ENCODE data around the gene TRDN. TPM values are rescaled to one million over a fixed set of nuclear protein-coding genes. Genes with fewer than 3 reads are reported as not detected.
"Not testable (repeated sequence)": the region's sequence is repeated elsewhere in the genome, so short reads cannot be mapped to it uniquely, and the experiment has no call there.

Gene TRDN
- total RNA-seq, 1 experiment from 2014 or later, result 39.8 TPM

- ChIA-PET POLR2A (no interaction called here), CTCF (no interaction called here)
- no peaks in the 10 kb centered on the region for H3K36me3 Mint-ChIP-seq
- no peak overlapping the region for H3K4me3 Mint-ChIP-seq
- H3K9me3 Mint-ChIP-seq, result no peaks in the 10 kb centered on the region
- TF ChIP-seq ZNF263 (CRISPR knock-in tag; IDR thresholded peaks at IDR 0.05; ENCODE audit: low read depth), result no peak
- no peak for TF ChIP-seq ZBTB21 (CRISPR knock-in tag; IDR thresholded peaks at IDR 0.05; ENCODE audit: borderline replicate concordance)
- TF ChIP-seq AFF4 (CRISPR knock-in tag; IDR thresholded peaks at IDR 0.05; ENCODE audit: borderline replicate concordance), result no peak
- no peak for TF ChIP-seq ATF1 (CRISPR knock-in tag; IDR thresholded peaks at IDR 0.05)
- no peak for TF ChIP-seq HMGA2 (CRISPR knock-in tag; IDR thresholded peaks at IDR 0.05)
- no peak for TF ChIP-seq USF1 (CRISPR knock-in tag; IDR thresholded peaks at IDR 0.05)
- TF ChIP-seq ZNF512 (CRISPR knock-in tag; IDR thresholded peaks at IDR 0.05; ENCODE audit: borderline replicate concordance), result no peak
- TF ChIP-seq FOXJ3 (CRISPR knock-in tag; IDR thresholded peaks at IDR 0.05; ENCODE audit: borderline replicate concordance), result no peak
- no peak for TF ChIP-seq PRDM15 (CRISPR knock-in tag; IDR thresholded peaks at IDR 0.05)
- no peak for TF ChIP-seq ESRRA (CRISPR knock-in tag; IDR thresholded peaks at IDR 0.05; ENCODE audit: borderline replicate concordance)
- no peak for TF ChIP-seq TCF7 (CRISPR knock-in tag; IDR thresholded peaks at IDR 0.05; ENCODE audit: low read depth)
- no peak for TF ChIP-seq MAX (CRISPR knock-in tag; IDR thresholded peaks at IDR 0.05)
- TF ChIP-seq SP1 (CRISPR knock-in tag; conservative IDR thresholded peaks at IDR 0.05), result no peak
- TF ChIP-seq ZNF317 (CRISPR knock-in tag; IDR thresholded peaks at IDR 0.05; ENCODE audit: borderline replicate concordance, low read depth), result no peak
- H3K27me3 Mint-ChIP-seq (ENCODE audit: low read depth), result no peaks in the 10 kb centered on the region
- DNase-seq (ENCODE audit: low spot score), result no peak
- no peak for ATAC-seq
- H3K27ac Mint-ChIP-seq, result no peak overlapping the region
- no peaks in the 10 kb centered on the region for H3K4me1 Mint-ChIP-seq
Observed at GRCh38 chr6:123233336-123233735, 403.4 kb downstream of the TRDN start.

- H3K4me1 Mint-ChIP-seq; H3K27ac Mint-ChIP-seq; DNase-seq (ENCODE audit: low spot score); POLR2A ChIA-PET; CTCF ChIA-PET; H3K4me3 Mint-ChIP-seq; ATAC-seq; H3K27me3 Mint-ChIP-seq (ENCODE audit: low read depth); H3K9me3 Mint-ChIP-seq; H3K36me3 Mint-ChIP-seq: not testable (repeated sequence)
Observed at GRCh38 chr6:123227789-123228188, 409.0 kb downstream of the TRDN start.
